Mucosa of descending colon (tissue), 3 donors: ENCODE measurements around the gene ELL2. TPM values are rescaled to one million over a fixed set of nuclear protein-coding genes. Genes with fewer than 3 reads are reported as not detected.
A peak's percentile ranks its signal among the peaks of the same experiment; 100 is the strongest.

Source experiments
- ATAC-seq: fragments of 200-7000 bp; cut with Tn5 transposase; one replicate; pipeline ENCODE4 v1.9.1; 2020; ENCODE audit warnings: mild to moderate bottlenecking, moderate library complexity
- DNase-seq, 3 donors: peaks; one replicate each; pipeline ENCODE4 v3.0.0-alpha.2; 2020
- H3K36me3 ChIP-seq: fragments of 200-600 bp; one replicate; pipeline ENCODE4 v1.8.0; 2021; ENCODE audit warnings: low read depth, mild to moderate bottlenecking
- H3K4me1 ChIP-seq: fragments of 200-600 bp; one replicate; pipeline ENCODE4 v1.8.0; 2021; ENCODE audit warnings: low read depth, mild to moderate bottlenecking
- H3K4me3 ChIP-seq: fragments of 200-600 bp; one replicate; pipeline ENCODE4 v1.8.0; 2021; ENCODE audit warnings: mild to moderate bottlenecking
- H3K9me3 ChIP-seq: fragments of 200-600 bp; one replicate; pipeline ENCODE4 v1.8.0; 2021; ENCODE audit warnings: mild to moderate bottlenecking
- intact Hi-C, 2 donors: fragments of 100-400 bp; cut with DNase I in 1 of 2; cut with micrococcal nuclease in 1 of 2; formaldehyde crosslinking; loops; one replicate each; pipeline versions ENCODE4 v1.11.0 to v1.11.1; 2022; cut with DNase I, micrococcal nuclease
- total RNA-seq, 3 donors: library from RNA; stranded (reverse); fragmentation: NEBNext Ultra II Directional in 2 of 3; extraction: Animal tissue kit (Norgen Biotek cat#: 25700) in 2 of 3; gene quantifications; one replicate each; pipeline versions ENCODE4 v1.2.1 to v1.2.4, GENCODE V29; 2021 to 2023
- TF ChIP-seq, protein P1 (sequence below): fragments of 200-600 bp; IDR thresholded peaks from one replicate; pipeline ENCODE4 v1.8.0; 2022; ENCODE audit warnings: antibody characterized with exemption, mild to moderate bottlenecking
- donor health status: DM: no; HTN: no; CAD: no; lungs with moderate emphysema.
- donor health status: DM: no; HTN: no; CAD: no.
- donor health status: DM: no; HTN: yes; CAD: no.

The ELL2 gene
- total RNA-seq, 3 donors from 2014 or later: 26.9 to 42.7 (median 31.7) TPM

DNA sequence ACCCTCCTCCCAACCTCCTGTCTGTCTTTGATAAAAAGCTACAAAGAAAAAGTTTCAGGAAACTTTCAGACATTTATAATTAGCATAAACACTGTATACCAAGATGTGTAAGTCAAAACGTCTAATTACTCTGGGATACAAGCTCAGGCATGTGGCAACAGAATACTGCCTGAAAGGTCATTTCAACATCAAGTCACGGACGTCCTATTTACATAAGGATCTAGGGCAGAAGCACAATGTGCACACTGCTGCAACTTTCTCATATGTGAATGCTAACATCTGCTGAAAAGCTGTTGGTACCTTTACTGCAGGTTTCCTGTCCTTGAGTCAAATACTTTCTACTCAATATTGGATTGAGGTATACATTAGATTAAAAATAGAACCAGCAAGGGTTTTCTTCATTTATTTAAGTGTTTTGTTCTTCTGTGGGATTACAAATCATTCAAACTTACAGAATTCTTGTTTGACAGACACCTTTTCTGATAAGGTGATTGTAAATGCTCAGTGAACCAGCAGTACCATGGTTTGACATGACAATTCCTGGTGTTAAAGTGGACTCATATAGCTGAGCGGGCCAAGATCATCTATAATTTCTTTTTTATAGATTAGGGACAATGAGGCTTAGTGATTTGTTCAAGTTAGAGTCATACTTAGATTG is 36.8 kb downstream of the ELL2 start:
- peak; percentile 70 for ATAC-seq
- H3K4me3 ChIP-seq: no peak overlapping the region
- H3K4me1 ChIP-seq: peaks cover 3% of the 10 kb centered on the region
- H3K36me3 ChIP-seq: no peaks in the 10 kb centered on the region
- no peak for DNase-seq
- intact Hi-C loops: no loop called here
- no peaks in the 10 kb centered on the region for H3K9me3 ChIP-seq
- TF ChIP-seq, protein P1, sequence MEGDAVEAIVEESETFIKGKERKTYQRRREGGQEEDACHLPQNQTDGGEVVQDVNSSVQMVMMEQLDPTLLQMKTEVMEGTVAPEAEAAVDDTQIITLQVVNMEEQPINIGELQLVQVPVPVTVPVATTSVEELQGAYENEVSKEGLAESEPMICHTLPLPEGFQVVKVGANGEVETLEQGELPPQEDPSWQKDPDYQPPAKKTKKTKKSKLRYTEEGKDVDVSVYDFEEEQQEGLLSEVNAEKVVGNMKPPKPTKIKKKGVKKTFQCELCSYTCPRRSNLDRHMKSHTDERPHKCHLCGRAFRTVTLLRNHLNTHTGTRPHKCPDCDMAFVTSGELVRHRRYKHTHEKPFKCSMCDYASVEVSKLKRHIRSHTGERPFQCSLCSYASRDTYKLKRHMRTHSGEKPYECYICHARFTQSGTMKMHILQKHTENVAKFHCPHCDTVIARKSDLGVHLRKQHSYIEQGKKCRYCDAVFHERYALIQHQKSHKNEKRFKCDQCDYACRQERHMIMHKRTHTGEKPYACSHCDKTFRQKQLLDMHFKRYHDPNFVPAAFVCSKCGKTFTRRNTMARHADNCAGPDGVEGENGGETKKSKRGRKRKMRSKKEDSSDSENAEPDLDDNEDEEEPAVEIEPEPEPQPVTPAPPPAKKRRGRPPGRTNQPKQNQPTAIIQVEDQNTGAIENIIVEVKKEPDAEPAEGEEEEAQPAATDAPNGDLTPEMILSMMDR: no peak

DNA sequence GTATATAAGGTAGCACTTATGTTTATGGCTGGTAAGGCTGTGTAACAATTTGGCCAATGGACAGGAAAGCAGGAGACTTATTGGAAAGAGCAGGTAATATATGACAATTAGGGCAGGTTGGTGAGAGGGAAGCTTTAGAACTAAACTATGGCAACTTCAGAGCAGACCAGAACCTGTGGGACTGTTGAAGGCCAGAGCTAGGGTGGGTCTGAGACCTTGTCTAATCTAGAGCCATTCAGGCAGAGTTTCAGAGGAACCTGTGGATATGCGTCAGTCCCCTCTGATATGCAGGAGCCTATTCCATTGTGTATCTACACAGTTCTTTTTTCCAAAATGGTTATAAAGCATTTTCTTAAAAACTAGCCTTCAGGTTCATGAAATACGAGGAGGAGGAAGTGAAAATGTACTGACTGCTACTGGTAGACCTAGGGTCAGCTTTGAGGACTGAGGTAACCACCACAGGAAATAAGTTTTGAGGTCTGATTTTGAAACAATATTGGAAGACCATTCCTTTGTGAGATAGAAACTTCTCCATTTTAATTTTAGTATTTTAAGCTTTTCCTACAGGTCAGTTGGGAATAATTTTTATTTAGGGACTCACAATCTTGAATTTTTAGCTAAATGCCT is 37.6 kb downstream of the ELL2 start:
- intact Hi-C loops: no loop called here
- no peak overlapping the region for H3K4me3 ChIP-seq
- no peaks in the 10 kb centered on the region for H3K9me3 ChIP-seq
- no peaks in the 10 kb centered on the region for H3K36me3 ChIP-seq
- H3K4me1 ChIP-seq: peaks cover 3% of the 10 kb centered on the region
- DNase-seq (no peak), ATAC-seq (peak; percentile 37)
- TF ChIP-seq, protein P1: no peak

DNA sequence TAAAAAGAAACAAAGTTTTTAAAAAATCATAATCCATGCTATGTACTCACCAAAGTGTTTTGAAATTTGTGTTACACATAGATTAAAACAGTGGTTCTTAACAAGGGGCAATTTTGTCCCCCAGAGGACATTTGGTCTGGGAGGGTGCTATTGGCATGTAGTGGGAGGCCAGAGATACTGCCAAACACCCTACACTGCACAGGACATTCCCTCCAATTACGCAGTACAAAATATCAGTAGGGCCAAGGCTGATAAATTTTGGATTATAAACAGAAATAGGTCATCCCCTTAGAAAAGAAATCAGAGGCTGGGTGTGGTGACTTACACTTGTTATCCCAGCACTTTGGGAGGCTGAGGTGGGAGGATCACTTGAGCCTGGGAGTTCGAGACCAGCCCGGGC is 38.9 kb downstream of the ELL2 start:
- Histone ChIP-seq H3K4me3 (no peak overlapping the region), H3K36me3 (no peaks in the 10 kb centered on the region), H3K9me3 (no peaks in the 10 kb centered on the region), H3K4me1 (peaks cover 9% of the 10 kb centered on the region)
- intact Hi-C loops: no loop called here
- DNase-seq (no peak), ATAC-seq (no peak)
- TF ChIP-seq, protein P1: no peak

DNA sequence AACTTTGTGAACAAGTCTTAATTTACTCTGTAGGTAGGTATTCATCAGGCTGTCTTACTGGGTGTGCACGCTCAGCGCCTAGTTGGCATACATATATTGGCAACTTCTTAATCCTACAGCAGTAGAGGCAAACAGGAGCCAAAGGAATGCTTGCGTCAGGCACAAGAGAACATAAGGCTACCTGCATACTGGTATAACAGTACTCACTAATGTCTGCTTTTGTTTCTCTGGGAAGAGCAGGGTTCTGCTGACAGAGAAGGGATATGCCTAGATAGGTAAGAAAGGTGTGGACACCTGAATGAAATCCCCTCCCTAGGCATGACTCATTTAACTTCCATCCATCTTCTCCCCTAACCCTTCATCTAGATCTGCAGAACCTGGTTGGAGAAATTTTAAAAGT is 40.1 kb downstream of the ELL2 start:
- intact Hi-C loops: no loop called here
- TF ChIP-seq, protein P1: no peak
- Histone ChIP-seq H3K36me3 (no peaks in the 10 kb centered on the region), H3K4me3 (no peak overlapping the region), H3K4me1 (peaks cover 9% of the 10 kb centered on the region), H3K9me3 (no peaks in the 10 kb centered on the region)
- DNase-seq (no peak), ATAC-seq (no peak)

DNA sequence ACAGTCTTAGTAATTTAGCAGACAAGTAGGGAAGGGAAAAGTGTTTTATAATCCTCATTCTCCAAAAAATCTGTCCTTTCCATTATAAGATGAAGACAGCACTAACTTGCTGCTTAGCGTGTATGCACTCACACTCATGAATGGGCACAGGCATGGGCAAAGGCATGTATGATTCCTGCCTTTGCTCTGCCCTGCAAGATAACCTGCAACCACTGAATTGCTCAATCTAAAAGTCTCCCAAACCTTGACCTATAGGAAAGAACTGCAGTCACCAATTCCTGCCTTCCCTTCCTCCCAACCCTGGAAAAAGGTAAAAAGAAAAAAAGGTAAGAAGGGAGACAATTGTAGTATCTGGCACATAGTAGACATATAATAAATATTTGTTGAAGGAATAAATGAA is 40.8 kb downstream of the ELL2 start:
- peaks cover 9% of the 10 kb centered on the region for H3K4me1 ChIP-seq
- intact Hi-C loops: no loop called here
- ATAC-seq (no peak), DNase-seq (no peak)
- no peak overlapping the region for H3K4me3 ChIP-seq
- TF ChIP-seq, protein P1: no peak
- no peaks in the 10 kb centered on the region for H3K9me3 ChIP-seq
- H3K36me3 ChIP-seq: no peaks in the 10 kb centered on the region
